Measurements from ENCODE around the gene PRKG1. TPM values are rescaled to one million over a fixed set of nuclear protein-coding genes. Genes with fewer than 3 reads are reported as not detected.

Gene PRKG1
- total RNA-seq, 8 experiments from 2014 or later: 5.6 to 40.7 (median 6.6) TPM

DNA sequence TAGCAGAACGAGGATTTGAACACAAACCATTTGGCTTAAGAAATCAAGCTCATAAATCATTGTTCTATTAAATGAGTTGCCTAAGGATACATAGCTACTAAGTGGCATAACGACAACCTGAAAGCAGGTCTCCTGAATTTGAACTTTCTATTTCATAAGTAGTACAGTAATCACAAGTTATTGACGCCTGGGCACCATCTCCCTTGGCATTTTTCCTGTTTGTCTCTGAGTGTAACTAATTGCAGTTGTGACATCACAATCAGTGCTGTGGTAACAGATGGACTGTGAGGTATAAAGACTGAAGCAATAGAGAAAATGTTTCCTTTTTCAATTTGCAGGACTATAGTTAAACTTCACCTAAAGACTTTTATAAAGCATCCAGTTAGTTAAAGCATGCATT, 631.5 kb downstream of the PRKG1 start:
- Histone ChIP-seq H3K27ac (no peak overlapping the region), H3K4me3 (no peak overlapping the region), H3K4me1 (replicated peaks in 1 of 2) (no peaks in the 10 kb centered on the region)
- no peak for ATAC-seq (replicated peaks in 6 of 8)
- WGBS, 10 experiments: 54 to 100% (median 75%) methylated on average over 1 to 3 of the region's 3 CpGs; no CpG with 5 or more reads in 1 of the 10 experiments
- in situ Hi-C loops (cut with MboI; ENCODE audit: low pct_unique_long_range_greater_than_20kb in 2 of 9, low sequenced_read_pairs in 9 of 9, unreplicated experiment in 9 of 9): loop anchor here in 1 of 9 experiments (25.0 kb wide), 1 partner anchor 257 kb away; no protein-coding TSS in a partner anchor

DNA sequence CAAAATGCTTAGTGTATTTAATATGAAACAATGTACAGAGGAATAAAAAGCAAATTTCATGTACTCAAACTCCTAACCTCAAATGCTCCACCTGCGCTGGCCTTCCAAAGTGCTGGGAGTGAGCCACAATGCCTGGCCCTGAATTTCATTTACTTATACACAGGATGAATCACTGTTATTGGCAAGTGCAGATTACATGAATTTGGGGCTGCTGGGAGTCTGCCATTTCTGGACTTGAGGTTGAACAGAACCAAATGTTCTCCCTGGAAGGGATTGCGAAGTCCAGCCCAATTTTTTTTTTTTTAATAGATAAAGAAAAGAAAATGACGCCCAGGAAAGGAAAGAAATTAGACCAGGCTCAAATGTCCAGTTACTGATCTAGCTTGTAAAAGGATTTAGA, 631.9 kb downstream of the PRKG1 start:
- H3K27ac ChIP-seq: no peak overlapping the region
- ATAC-seq (replicated peaks in 6 of 8): peak in 2 of 8 experiments; percentile 93 to 100
- H3K4me3 ChIP-seq: no peak overlapping the region
- in situ Hi-C loops (cut with MboI; ENCODE audit: low pct_unique_long_range_greater_than_20kb in 2 of 9, low sequenced_read_pairs in 9 of 9, unreplicated experiment in 9 of 9): loop anchor here in 1 of 9 experiments (25.0 kb wide), 1 partner anchor 256 kb away; no protein-coding TSS in a partner anchor
- 8 to 100% (median 66%) methylated on average over 1 to 3 of the region's 3 CpGs for WGBS, 10 experiments
- H3K4me1 ChIP-seq (replicated peaks in 1 of 2): no peaks in the 10 kb centered on the region

DNA sequence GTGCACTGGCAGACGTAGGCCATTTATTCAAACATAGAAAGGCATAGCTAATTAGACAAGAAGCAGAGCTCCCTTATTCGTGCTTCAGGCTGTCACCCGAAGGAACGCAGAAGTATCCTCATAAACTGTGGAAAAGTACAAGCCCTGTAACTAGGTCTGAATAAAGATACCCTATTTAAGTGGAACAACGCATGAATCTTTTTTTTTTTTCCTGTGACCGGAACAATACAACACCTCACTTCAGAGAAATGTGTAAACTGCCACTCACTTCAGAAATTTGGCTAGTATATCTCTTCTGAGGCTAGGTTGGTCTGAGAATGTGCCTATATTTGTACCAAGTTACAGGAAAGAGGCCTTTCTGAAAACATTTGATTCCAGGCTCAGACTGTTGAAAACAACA, 633.1 kb downstream of the PRKG1 start:
- H3K4me1 ChIP-seq (replicated peaks in 1 of 2): no peaks in the 10 kb centered on the region
- H3K4me3 ChIP-seq: no peak overlapping the region
- no peak overlapping the region for H3K27ac ChIP-seq
- ATAC-seq (replicated peaks in 6 of 8): no peak
- in situ Hi-C loops (cut with MboI; ENCODE audit: low pct_unique_long_range_greater_than_20kb in 2 of 9, low sequenced_read_pairs in 9 of 9, unreplicated experiment in 9 of 9): loop anchor here in 1 of 9 experiments (25.0 kb wide), 1 partner anchor 255 kb away; no protein-coding TSS in a partner anchor
- WGBS, 10 experiments: 80 to 100% (median 92%) methylated on average over 1 to 6 of the region's 6 CpGs; no CpG with 5 or more reads in 2 of the 10 experiments

DNA sequence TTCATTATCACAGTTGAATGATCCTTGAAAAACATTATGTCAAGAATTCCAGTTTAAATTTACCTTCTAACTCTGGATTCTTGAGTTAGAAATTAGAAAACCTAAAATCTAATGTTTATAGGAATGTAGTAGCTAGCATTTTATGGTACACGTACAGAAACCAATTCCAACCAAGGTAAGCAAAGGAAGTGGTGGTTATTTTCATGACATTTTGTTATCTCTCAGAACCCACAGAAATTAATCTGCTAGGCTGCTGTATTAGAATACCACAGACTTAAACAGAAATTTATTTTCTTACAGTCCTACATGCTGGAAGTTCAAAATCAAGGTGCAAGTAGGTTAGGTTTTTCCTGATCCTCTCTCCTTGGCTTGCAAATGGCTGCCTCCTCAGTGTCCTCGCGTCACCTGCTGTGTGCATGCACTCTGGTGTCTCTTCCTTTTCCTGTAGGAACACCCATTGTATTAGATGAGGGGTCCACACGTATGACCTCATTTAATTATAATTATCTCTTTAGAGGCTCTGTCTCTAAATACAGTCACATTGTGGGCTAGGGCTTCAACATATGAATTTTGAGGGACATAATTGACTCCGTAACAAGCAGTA, 633.6 kb downstream of the PRKG1 start:
- Histone ChIP-seq H3K4me3 (no peak overlapping the region), H3K27ac (no peak overlapping the region), H3K4me1 (replicated peaks in 1 of 2) (no peaks in the 10 kb centered on the region)
- ATAC-seq (replicated peaks in 6 of 8): no peak
- 40 to 100% (median 96%) methylated on average over 1 to 4 of the region's 5 CpGs for WGBS, 10 experiments
- in situ Hi-C loops (cut with MboI; ENCODE audit: low pct_unique_long_range_greater_than_20kb in 2 of 9, low sequenced_read_pairs in 9 of 9, unreplicated experiment in 9 of 9): loop anchor here in 1 of 9 experiments (25.0 kb wide), 1 partner anchor 254 kb away; no protein-coding TSS in a partner anchor

DNA sequence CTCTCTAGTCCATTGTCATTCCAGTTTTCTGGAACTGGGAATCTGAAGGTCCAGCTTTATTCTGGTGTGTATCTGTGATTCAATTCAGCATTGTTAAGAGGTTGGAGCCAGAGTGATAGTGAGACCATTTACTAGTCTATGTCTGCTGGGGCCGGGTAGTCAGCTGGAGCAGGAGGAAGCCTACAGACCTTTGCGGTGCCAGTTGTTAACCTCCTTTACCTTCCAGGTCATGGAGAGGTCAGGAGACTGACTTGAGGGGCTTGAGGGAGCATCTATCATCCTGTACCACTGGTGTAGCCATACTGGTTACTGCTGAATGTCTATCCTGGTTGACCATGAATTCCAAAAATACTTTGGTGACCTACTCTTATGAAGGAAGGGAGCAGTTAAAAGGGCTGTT, 634.3 kb downstream of the PRKG1 start:
- Histone ChIP-seq H3K4me1 (replicated peaks in 1 of 2) (no peaks in the 10 kb centered on the region), H3K4me3 (no peak overlapping the region), H3K27ac (no peak overlapping the region)
- ATAC-seq (replicated peaks in 6 of 8): no peak
- in situ Hi-C loops (cut with MboI; ENCODE audit: low pct_unique_long_range_greater_than_20kb in 2 of 9, low sequenced_read_pairs in 9 of 9, unreplicated experiment in 9 of 9): loop anchor here in 1 of 9 experiments (25.0 kb wide), 1 partner anchor 254 kb away; no protein-coding TSS in a partner anchor
- WGBS, 10 experiments: 67 to 100% (median 83%) methylated on average over 1 to 2 of the region's 2 CpGs; no CpG with 5 or more reads in 4 of the 10 experiments

DNA sequence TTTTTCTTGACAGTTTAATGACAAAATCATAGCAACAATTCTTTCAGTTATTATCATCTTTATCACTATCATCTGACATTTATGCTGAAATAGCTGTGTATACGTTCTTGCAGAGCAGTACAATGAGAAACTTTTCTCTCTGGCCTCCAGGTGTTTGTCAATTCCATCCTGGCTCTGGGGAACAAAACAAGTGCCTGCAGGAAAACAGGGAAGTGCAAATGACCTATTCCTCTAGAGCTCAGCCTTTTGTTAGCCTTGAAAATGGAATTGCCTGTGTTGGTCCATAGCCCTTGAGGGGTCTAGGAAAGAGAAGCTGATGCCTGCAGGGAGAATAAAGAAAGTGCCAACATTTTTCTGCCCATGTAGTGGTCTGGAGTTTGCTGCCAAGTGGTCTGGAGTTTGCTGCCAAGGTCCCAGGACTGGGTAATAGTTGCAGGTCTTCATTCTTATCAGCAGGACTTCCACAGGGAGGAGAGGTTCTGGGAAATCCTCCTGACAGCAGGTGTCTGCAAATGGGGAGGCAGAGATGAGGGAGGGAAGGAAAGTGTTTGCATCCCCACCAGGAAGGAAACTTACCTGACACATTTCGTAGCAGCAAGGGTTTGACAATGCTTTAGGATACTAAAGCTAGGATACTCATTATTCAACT, 635.2 kb downstream of the PRKG1 start:
- Histone ChIP-seq H3K27ac (no peak overlapping the region), H3K4me3 (no peak overlapping the region), H3K4me1 (replicated peaks in 1 of 2) (no peaks in the 10 kb centered on the region)
- in situ Hi-C loops (cut with MboI; ENCODE audit: low pct_unique_long_range_greater_than_20kb in 2 of 9, low sequenced_read_pairs in 9 of 9, unreplicated experiment in 9 of 9): loop anchor here in 1 of 9 experiments (25.0 kb wide), 1 partner anchor 253 kb away; no protein-coding TSS in a partner anchor
- WGBS, 10 experiments: 25 to 90% (median 80%) methylated on average over 1 to 2 of the region's 2 CpGs; no CpG with 5 or more reads in 1 of the 10 experiments
- ATAC-seq (replicated peaks in 6 of 8): no peak

DNA sequence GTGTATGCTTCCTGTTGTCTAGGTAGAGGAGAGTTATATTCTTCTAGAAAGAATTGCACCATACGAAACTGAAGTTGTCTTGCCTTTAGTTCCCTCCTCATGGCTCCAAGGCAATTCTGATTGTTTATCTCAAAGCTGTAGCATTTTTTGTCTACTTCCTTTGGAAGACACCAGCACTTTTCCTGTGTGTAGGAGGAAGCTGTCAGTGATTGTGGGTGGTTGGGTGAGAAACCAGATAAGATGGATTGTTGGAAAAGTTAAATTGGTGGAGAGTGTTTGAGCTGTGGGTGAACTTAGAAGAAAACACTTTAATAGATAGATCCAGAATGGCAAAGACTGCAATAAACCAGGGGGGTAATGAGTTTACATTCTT, 637.2 kb downstream of the PRKG1 start:
- no peak for ATAC-seq (replicated peaks in 6 of 8)
- no peak overlapping the region for H3K27ac ChIP-seq
- H3K4me3 ChIP-seq: no peak overlapping the region
- 22 to 100% (median 88%) methylated on average over 1 of the region's 1 CpG; no CpG with 5 or more reads in 3 of the 10 experiments for WGBS, 10 experiments
- in situ Hi-C loops (cut with MboI; ENCODE audit: low pct_unique_long_range_greater_than_20kb in 2 of 9, low sequenced_read_pairs in 9 of 9, unreplicated experiment in 9 of 9): loop anchor here in 1 of 9 experiments (25.0 kb wide), 1 partner anchor 251 kb away; no protein-coding TSS in a partner anchor
- no peaks in the 10 kb centered on the region for H3K4me1 ChIP-seq (replicated peaks in 1 of 2)

DNA sequence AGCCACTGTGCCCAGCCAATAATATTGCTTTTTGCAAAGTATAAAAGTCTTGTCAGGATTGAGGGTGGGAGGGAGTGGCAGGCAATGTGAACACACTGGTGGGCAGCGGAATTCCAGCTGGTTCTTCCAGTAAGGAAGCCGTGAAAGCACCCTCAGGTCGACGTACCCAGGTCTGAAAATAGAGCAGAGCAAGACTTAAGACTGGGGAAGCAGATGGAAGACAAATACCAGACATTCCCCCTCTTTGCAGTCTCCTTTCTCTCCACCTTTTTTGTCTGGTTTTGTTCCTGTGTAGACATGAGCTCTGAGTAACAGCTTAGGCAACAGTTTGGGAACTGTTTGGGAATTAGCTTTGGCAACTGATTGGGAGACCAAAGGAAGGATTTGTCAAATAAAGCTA, 642.7 kb downstream of the PRKG1 start:
- WGBS, 10 experiments: 80 to 100% (median 92%) methylated on average over 2 to 4 of the region's 4 CpGs; no CpG with 5 or more reads in 5 of the 10 experiments
- in situ Hi-C loops (cut with MboI; ENCODE audit: low pct_unique_long_range_greater_than_20kb in 2 of 9, low sequenced_read_pairs in 9 of 9, unreplicated experiment in 9 of 9): loop anchor here in 1 of 9 experiments (25.0 kb wide), 1 partner anchor 245 kb away; no protein-coding TSS in a partner anchor
- no peak for ATAC-seq (replicated peaks in 6 of 8)
- H3K4me3 ChIP-seq: no peak overlapping the region
- no peak overlapping the region for H3K27ac ChIP-seq
- no peaks in the 10 kb centered on the region for H3K4me1 ChIP-seq (replicated peaks in 1 of 2)

DNA sequence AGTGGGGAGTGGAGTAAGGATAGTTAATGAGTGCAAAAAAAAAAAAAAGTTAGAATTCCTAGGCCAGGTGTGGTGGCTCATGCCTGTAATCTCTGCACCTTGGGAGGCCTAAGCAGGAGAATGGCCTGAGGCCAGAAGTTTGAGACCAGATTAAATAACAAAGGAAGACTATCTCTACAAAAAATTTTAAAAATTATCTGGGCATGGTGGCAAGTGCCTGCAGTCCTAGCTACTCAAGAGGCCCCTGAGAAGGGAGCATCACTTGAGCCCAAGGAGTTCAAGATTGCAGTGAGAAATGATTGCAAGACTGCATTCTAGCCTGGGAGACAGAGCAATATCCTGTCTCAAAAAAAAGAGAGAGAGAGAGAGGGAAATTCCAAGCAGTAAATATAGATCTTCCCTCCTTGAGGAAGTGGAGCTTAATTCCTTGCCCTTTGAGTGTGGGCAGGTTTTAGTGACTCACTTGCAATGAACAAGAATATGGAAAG, 644.6 kb downstream of the PRKG1 start:
- in situ Hi-C loops (cut with MboI; ENCODE audit: low pct_unique_long_range_greater_than_20kb in 2 of 9, low sequenced_read_pairs in 9 of 9, unreplicated experiment in 9 of 9): loop anchor here in 1 of 9 experiments (25.0 kb wide), 1 partner anchor 243 kb away; no protein-coding TSS in a partner anchor
- Histone ChIP-seq H3K4me3 (no peak overlapping the region), H3K4me1 (replicated peaks in 1 of 2) (no peaks in the 10 kb centered on the region), H3K27ac (no peak overlapping the region)
- ATAC-seq (replicated peaks in 6 of 8): peak in 3 of 8 experiments; percentile 18 to 56 (median 23)

DNA sequence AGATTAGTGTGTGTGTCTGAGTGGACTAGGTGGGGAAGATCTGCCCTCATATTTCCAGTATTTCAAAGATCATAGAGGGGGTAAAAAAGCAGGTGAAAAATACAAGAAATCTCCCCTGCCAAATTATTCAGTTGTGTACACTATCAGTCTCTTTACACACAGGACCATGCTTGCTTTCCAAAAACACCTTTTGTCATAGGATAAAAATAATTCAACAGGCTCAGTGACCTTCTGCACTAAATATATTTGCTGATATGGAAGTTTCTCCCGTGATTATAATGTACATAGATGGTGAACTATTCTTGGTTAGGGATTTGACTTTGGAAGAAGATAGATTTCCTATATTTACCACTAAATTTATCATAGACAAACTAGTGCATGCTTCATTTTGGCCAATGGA, 649.8 kb downstream of the PRKG1 start:
- no peaks in the 10 kb centered on the region for H3K4me1 ChIP-seq (replicated peaks in 1 of 2)
- no peak overlapping the region for H3K4me3 ChIP-seq
- no peak for ATAC-seq (replicated peaks in 6 of 8)
- in situ Hi-C loops (cut with MboI; ENCODE audit: low pct_unique_long_range_greater_than_20kb in 2 of 9, low sequenced_read_pairs in 9 of 9, unreplicated experiment in 9 of 9): loop anchor here in 1 of 9 experiments (25.0 kb wide), 1 partner anchor 238 kb away; no protein-coding TSS in a partner anchor
- 29 to 100% (median 67%) methylated on average over 1 of the region's 1 CpG; no CpG with 5 or more reads in 5 of the 10 experiments for WGBS, 10 experiments
- H3K27ac ChIP-seq: no peak overlapping the region

DNA sequence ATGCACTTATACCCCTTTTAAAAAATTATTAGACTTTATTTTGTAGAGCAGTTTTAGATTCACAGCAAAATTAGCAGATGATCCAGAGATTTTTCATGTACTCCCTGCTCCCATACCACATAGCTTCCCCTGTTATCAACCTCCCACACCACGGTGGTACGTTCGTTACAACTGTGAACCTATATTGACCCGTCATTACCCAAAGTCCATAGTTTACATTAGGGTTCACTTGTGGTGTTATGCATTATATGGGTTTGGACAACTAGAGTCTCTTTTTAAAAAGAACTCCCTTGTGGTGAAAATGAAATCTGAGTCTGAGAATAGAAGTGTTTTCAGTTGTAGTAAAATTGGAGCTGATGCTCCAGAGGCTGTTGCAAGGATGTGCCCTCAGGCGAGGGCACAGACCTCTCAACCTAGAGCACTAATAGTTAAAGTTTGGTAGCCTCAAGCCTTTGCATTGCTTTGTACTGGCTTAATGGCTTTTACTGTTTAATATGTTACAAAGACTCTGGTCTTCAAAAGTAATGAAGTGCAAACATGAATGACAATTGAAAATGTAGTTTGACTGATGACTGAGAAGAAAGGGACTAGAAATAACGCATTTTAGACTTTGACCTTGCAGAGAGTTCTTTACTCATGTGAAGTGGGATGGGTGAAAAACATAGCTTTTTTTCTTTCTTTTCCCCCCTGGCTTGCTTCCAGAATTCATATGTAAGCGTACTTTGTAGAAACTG, 655.7 kb downstream of the PRKG1 start:
- 15 to 97% (median 67%) methylated on average over 1 to 7 of the region's 7 CpGs for WGBS, 10 experiments
- ATAC-seq (replicated peaks in 6 of 8): peak in 4 of 8 experiments; percentile 30 to 45 (median 38)
- no peak overlapping the region for H3K4me3 ChIP-seq
- in situ Hi-C loops (cut with MboI; ENCODE audit: low pct_unique_long_range_greater_than_20kb in 2 of 9, low sequenced_read_pairs in 9 of 9, unreplicated experiment in 9 of 9): no loop called here
- no peak overlapping the region for H3K27ac ChIP-seq
- peaks cover 5 to 7% of the 10 kb centered on the region in 2 donors for H3K4me1 ChIP-seq (replicated peaks in 1 of 2)

DNA sequence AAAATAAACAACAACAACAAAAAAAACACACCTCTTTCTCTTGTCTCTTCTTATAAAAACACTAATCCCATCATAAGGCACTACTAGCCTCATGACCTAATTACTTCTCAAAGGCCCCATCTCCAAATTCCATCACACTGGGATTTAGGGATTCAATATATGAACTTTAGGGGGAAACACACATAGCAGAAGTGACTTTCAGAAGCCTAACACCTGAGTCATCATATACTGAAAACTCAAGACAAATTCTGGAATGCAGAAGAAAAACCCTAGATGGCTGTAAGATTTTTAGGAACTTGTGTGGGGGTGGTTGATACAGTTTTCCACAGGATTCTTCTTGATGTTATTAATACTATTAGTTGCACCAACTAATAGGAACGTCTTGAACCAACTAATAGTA, 658.8 kb downstream of the PRKG1 start:
- H3K4me3 ChIP-seq: no peak overlapping the region
- in situ Hi-C loops (cut with MboI; ENCODE audit: low pct_unique_long_range_greater_than_20kb in 2 of 9, low sequenced_read_pairs in 9 of 9, unreplicated experiment in 9 of 9): no loop called here
- WGBS, 10 experiments: 33 to 100% (median 100%) methylated on average over 1 of the region's 1 CpG; no CpG with 5 or more reads in 5 of the 10 experiments
- H3K4me1 ChIP-seq (replicated peaks in 1 of 2): peaks cover 6 to 7% of the 10 kb centered on the region in 2 donors
- ATAC-seq (replicated peaks in 6 of 8): no peak
- no peak overlapping the region for H3K27ac ChIP-seq
